ENCODE results near the gene OSMR.

The OSMR gene

DNA sequence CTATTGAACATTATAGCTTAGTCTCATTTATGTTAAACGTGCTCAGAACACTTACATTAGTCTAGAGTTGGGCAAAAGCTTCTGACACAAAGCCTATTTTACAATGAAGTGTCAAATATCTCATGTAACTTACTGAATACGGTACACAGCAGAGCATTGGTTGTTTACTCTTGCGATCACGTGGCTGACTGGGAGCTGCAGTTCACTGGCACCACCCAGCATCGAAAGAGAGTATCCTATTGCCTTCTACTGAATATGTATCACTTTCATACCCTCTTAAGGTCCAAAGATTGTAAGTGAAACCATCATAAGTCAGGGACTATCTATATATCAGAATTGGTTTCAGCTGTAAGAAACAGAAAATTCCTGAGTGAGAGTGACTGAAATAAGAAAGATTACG, 42.6 kb upstream of the OSMR start:
- TF ChIP-seq, protein P1, sequence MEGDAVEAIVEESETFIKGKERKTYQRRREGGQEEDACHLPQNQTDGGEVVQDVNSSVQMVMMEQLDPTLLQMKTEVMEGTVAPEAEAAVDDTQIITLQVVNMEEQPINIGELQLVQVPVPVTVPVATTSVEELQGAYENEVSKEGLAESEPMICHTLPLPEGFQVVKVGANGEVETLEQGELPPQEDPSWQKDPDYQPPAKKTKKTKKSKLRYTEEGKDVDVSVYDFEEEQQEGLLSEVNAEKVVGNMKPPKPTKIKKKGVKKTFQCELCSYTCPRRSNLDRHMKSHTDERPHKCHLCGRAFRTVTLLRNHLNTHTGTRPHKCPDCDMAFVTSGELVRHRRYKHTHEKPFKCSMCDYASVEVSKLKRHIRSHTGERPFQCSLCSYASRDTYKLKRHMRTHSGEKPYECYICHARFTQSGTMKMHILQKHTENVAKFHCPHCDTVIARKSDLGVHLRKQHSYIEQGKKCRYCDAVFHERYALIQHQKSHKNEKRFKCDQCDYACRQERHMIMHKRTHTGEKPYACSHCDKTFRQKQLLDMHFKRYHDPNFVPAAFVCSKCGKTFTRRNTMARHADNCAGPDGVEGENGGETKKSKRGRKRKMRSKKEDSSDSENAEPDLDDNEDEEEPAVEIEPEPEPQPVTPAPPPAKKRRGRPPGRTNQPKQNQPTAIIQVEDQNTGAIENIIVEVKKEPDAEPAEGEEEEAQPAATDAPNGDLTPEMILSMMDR (IDR thresholded peaks at IDR 0.05; ENCODE audit: insufficient read depth, low read depth, low read length, missing control alignments): no peak
- no peak overlapping the region for H3K4me3 ChIP-seq (ENCODE audit: low read length)
- DNase-seq (ENCODE audit: low read depth): no peak

DNA sequence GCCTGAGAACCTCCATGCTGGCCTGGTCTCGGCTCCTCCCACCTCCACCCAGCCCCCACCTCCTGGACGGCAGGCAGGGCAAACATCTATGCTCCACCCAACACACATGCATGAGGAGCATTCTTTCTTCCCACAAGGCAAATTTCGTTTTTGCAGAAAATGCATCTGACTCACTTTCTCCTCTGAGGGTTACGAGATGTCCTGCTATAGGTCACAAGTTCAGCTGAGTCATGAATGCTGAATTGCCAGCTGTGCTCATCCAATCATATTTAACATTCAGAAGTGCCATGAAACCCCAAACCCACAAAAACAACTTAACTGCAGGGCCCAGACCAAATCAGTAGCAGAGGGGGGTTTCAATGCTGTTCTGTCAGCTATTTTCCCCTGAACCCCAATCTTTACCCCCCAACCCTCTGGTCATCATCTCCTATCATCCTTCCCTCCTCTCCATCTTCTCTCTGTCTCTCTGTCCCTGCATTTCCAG, 39.0 kb upstream of the OSMR start:
- peak; percentile 17 for DNase-seq (ENCODE audit: low read depth)
- TF ChIP-seq, protein P1 (IDR thresholded peaks at IDR 0.05; ENCODE audit: insufficient read depth, low read depth, low read length, missing control alignments): no peak
- no peak overlapping the region for H3K4me3 ChIP-seq (ENCODE audit: low read length)

DNA sequence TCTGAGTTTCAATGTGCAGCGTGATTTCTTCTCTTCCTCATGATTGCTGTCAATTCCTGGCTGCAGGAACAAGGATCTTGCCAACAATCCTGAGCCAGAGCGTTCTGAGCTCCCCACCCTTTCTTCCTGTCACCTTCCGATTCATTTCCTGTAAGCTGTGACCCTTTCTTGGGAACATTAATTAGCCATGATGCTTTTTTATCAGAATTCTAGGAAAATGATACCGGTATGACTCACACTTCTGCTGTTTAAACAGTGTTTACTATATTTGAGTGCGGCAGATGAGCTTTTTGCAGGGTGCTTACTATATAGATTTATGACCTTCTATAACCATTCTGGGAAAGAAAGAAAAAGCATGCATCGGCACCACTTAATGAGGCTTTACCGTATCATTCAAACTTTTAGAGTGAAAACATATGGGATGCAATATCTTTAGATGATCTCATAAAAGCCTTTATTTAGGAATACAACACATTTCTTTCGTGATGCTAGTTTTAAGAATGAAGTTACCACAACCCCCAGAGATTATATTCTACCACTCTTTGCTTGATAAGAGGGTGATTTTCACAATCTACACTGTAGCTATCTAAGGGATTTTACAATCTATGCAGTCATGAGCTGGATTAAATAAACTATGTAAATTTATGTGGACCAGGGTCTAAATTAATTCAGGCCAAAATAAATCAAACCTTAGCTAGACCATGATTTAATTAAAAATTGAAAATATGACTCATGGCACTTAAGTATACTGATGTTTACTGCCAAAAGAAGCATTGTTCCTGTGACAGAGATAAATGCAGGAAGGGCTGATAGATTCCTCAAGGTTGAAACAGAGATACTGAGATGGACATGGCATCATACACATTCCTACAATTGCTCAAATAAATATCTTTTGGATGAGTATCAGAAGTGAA, 38.0 kb upstream of the OSMR start:
- TF ChIP-seq, protein P1 (IDR thresholded peaks at IDR 0.05; ENCODE audit: insufficient read depth, low read depth, low read length, missing control alignments): no peak
- no peak for DNase-seq (ENCODE audit: low read depth)
- H3K4me3 ChIP-seq (ENCODE audit: low read length): no peak overlapping the region

DNA sequence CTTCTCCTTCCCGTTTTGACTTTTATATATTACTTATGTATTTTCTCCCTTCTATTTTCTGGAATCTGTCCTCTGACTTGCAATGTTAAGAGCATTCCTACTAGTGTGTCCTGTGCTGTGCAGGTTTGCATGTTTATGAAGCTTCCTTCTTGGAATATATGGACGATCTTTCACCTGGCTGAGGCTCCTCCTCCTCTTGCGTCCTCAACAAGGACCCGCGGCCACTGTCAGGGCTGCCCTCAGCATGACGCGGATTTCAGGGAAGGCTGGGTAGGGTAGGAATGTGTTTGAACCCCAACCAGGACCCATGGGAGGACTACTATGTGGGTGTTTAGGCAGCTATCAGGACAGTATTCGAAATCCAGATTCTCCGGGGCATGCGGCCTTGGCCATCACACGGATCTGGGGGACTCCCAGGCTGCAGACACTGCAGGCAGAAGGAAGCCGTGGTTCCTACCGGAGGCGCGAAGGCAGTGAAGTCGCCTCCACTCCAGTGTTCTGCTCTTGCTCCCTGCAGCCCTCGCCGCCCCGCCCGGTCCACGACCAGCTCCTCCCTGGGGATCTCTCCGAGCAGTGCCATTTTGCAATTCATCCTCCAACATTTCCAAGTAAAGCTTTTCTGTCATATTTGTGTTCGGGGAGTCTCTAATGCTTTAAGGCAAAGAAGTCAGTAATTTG, 37.0 kb upstream of the OSMR start:
- TF ChIP-seq, protein P1 (IDR thresholded peaks at IDR 0.05; ENCODE audit: insufficient read depth, low read depth, low read length, missing control alignments): no peak

DNA sequence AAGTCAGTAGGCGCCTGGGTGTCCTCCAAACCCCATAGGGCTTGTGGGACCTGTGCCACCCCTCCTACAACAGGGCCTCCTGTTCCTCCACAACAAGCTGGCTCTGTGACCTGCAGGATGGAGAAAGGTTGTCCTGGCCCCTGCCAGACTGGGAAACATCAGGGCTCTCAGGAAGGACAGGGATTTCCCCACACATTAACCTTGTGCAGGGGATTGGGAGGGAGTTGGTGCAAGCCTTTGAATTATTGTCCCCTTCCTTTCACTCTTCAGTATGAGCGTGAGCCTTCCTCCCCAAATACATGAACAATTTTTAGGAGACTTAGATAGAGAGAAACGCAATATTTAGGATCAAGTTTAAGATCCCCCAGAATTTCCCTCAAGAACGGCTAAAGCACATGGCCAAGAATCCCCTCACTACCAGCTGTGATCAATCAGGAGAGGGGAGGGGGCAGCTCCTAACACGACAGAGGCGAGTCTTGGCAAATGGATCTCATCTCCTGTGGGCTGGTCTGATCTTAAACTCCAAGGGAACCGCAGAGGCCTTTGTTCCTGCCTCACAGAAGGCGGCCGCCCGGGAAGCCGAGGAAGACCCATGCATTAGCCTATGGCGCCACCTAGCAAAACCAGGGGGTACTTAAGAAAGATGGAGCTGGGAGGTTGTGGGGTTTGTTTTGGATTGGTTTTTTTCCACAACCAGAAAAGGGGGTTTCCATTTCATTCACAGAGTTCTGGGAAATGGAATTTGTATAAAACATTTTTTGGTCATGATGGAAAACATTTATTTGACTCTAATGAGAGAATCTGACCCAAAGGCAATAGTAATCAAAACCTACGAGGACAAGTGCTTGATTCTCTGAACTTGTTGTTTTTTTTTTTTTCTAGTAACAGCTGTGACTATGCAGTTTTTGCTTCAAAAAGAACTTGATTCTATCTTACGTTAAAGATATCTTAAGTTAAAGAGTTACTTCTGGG, 36.1 kb upstream of the OSMR start:
- TF ChIP-seq, protein P1 (IDR thresholded peaks at IDR 0.05; ENCODE audit: insufficient read depth, low read depth, low read length, missing control alignments): peak; percentile 93
- DNase-seq (ENCODE audit: low read depth): peak; percentile 87
- H3K4me3 ChIP-seq (ENCODE audit: low read length): no peak overlapping the region

More for the DNA sequence above, 37.0 kb upstream of the OSMR start:
- H3K4me3 ChIP-seq (ENCODE audit: low read length): no peak overlapping the region
- DNase-seq (ENCODE audit: low read depth): no peak

DNA sequence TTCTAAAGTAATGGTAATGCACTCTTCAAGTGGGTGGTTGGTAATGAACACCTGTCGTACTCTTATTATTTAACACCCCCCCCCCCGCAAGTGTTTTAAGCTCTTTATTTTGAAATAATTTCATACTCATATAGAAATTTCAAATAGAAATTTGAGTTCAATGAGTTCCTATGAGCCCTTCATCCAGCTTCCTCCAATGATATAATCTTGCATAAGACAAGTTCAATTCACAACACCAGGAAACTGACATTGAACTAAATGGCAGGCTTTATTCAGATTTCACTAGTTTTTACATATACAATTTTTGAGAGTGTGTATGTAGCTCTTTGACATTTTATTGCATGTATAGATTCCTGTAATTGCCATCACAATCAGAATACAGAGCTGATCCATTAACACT, 30.9 kb upstream of the OSMR start:
- DNase-seq (ENCODE audit: low read depth): no peak
- TF ChIP-seq, protein P1 (IDR thresholded peaks at IDR 0.05; ENCODE audit: insufficient read depth, low read depth, low read length, missing control alignments): no peak
- H3K4me3 ChIP-seq (ENCODE audit: low read length): no peak overlapping the region

All from epithelial cell of esophagus (primary cell).